Testis (tissue), 3 donors: ENCODE data around the gene EYS. TPM values are rescaled to one million over a fixed set of nuclear protein-coding genes. Genes with fewer than 3 reads are reported as not detected.

ENCODE experiments used
- DNase-seq: peaks from one replicate; pipeline ENCODE4 v3.0.0-alpha.2; 2019
- H3K27ac ChIP-seq, 2 donors: fragments of 200-600 bp; sonication (generic); one replicate each; pipeline ENCODE4 v1.5.1; 2019
- H3K27me3 ChIP-seq: fragments of 200-600 bp; sonication (generic); one replicate; pipeline ENCODE4 v1.5.1; 2019
- H3K36me3 ChIP-seq: fragments of 200-600 bp; sonication (generic); one replicate; pipeline ENCODE4 v1.5.1; 2017; ENCODE audit warnings: low read depth; ENCODE audit errors: missing control alignments
- H3K4me1 ChIP-seq: fragments of 200-600 bp; sonication (generic); one replicate; pipeline ENCODE4 v1.5.1; 2019
- H3K4me3 ChIP-seq, 2 donors: fragments of 200-600 bp; sonication (generic); one replicate each; pipeline ENCODE4 v1.5.1; 2017 to 2019
- H3K9me3 ChIP-seq: fragments of 200-600 bp; sonication (generic); one replicate; pipeline ENCODE4 v1.5.1; 2017
- CTCF ChIP-seq, 3 experiments: fragments of 450-650 bp in 2 of 3; fragments of 200-600 bp in 1 of 3; sonication (generic) in 1 of 3; IDR thresholded peaks; one replicate each; pipeline ENCODE4 v1.5.1; 2016 to 2019; ENCODE audit warnings: antibody characterized with exemption in 3 of 3, mild to moderate bottlenecking in 2 of 3, moderate library complexity in 1 of 3
- POLR2A ChIP-seq: fragments of 450-650 bp; IDR thresholded peaks from one replicate; pipeline ENCODE4 v1.6.1; 2017; ENCODE audit warnings: antibody characterized with exemption, mild to moderate bottlenecking, moderate library complexity
- WGBS, 2 donors: methylation state at CpG; one replicate each; pipeline ENCODE4 v1.1.5; 2018; 5-methylcytosine and 5-hydroxymethylcytosine counted together
- intact Hi-C: fragments of 100-400 bp; cut with DNase I; formaldehyde crosslinking; loops from one replicate; pipeline ENCODE4 v1.15.1; 2023; ENCODE audit warnings: low total_unique reads
- polyA plus RNA-seq: library from polyadenylated mRNA; stranded (reverse); fragments of 350-450 nt; fragmentation: Illumina TruSeq; extraction: RNeasy Lipid Tissue Mini Kit (QIAGEN cat#74804); gene quantifications from one replicate; pipeline ENCODE4 v1.2.3, GENCODE V29; 2014; ENCODE audit warnings: low read depth, low replicate concordance; ENCODE audit not compliant: insufficient read depth
- total RNA-seq, 2 donors: library from RNA; depleted of rRNA; stranded (reverse); fragments of >200 nt; gene quantifications; one replicate each; pipeline ENCODE4 v1.2.3, GENCODE V29; 2016

The EYS gene
- total and polyA plus RNA-seq, 3 donors from 2014 or later: 1.3 to 2.8 (median 2.6) TPM

GRCh38 chr6:63816982-63817436 lies 1890.0 kb downstream of the EYS start:
- Histone ChIP-seq H3K36me3 (no peaks in the 10 kb centered on the region), H3K4me3 (no peak overlapping the region), H3K9me3 (no peaks in the 10 kb centered on the region), H3K4me1 (no peaks in the 10 kb centered on the region), H3K27ac (no peak overlapping the region), H3K27me3 (no peaks in the 10 kb centered on the region)
- WGBS, 2 donors: 46 to 50% methylated on average over 1 of the region's 1 CpG
- TF ChIP-seq CTCF (IDR thresholded peaks at IDR 0.05): no peak
- TF ChIP-seq POLR2A: no peak
- intact Hi-C loops: no loop called here
- DNase-seq: no peak

GRCh38 chr6:63816401-63816981 lies 1890.5 kb downstream of the EYS start:
- Histone ChIP-seq H3K4me1 (no peaks in the 10 kb centered on the region), H3K27ac (no peak overlapping the region), H3K9me3 (no peaks in the 10 kb centered on the region), H3K4me3 (no peak overlapping the region), H3K36me3 (no peaks in the 10 kb centered on the region), H3K27me3 (no peaks in the 10 kb centered on the region)
- no peak for DNase-seq
- intact Hi-C loops: no loop called here
- TF ChIP-seq CTCF (IDR thresholded peaks at IDR 0.05) (no peak), POLR2A (no peak)
- WGBS, 2 donors: 51 to 60% methylated on average over 5 of the region's 5 CpGs

GRCh38 chr6:63814459-63814858 lies 1892.6 kb downstream of the EYS start:
- no peak for DNase-seq
- 82 to 86% methylated on average over 1 of the region's 1 CpG for WGBS, 2 donors
- no peaks in the 10 kb centered on the region for H3K4me1 ChIP-seq
- TF ChIP-seq CTCF (IDR thresholded peaks at IDR 0.05) (no peak), POLR2A (no peak)
- intact Hi-C loops: no loop called here
- no peaks in the 10 kb centered on the region for H3K9me3 ChIP-seq
- no peak overlapping the region for H3K27ac ChIP-seq
- H3K36me3 ChIP-seq: no peaks in the 10 kb centered on the region
- no peak overlapping the region for H3K4me3 ChIP-seq
- no peaks in the 10 kb centered on the region for H3K27me3 ChIP-seq

GRCh38 chr6:63813566-63814120 lies 1893.4 kb downstream of the EYS start:
- H3K27me3 ChIP-seq: no peaks in the 10 kb centered on the region
- 85 to 88% methylated on average over 5 of the region's 5 CpGs for WGBS, 2 donors

More at GRCh38 chr6:63813566-63814120, 1893.4 kb downstream of the EYS start:
- TF ChIP-seq POLR2A (no peak), CTCF (IDR thresholded peaks at IDR 0.05) (no peak)
- Histone ChIP-seq H3K4me3 (no peak overlapping the region), H3K9me3 (no peaks in the 10 kb centered on the region), H3K36me3 (no peaks in the 10 kb centered on the region), H3K4me1 (no peaks in the 10 kb centered on the region), H3K27ac (no peak overlapping the region)
- intact Hi-C loops: no loop called here
- no peak for DNase-seq
